ENCODE results near the gene SLC51A. TPM values are rescaled to one million over a fixed set of nuclear protein-coding genes. Genes with fewer than 3 reads are reported as not detected.

SLC51A gene
- not detected in 2 replicates for total RNA-seq

GRCh38 chr3:196216089-196216564, at the start of gene SLC51A:
SLC51A (plus strand) TSS chr3:196216534; CDS start chr3:196216713, 179 bp downstream.

GRCh38 chr3:196210673-196211556, 5.4 kb upstream of the SLC51A start, which contains the start of gene ZDHHC19:
ZDHHC19 (minus strand) TSS chr3:196211400; CDS start chr3:196211315, 85 bp downstream.

Other genes starting within 250 kb of the SLC51A start
- 83.4 and 94.4 TPM in 2 replicates for gene TFRC, start 134.4 kb upstream of the SLC51A start, total RNA-seq
- not detected in 2 replicates for gene ZDHHC19, start 5.1 kb upstream of the SLC51A start, total RNA-seq
- gene PCYT1A, start 71.2 kb downstream of the SLC51A start, total RNA-seq: 40.6 and 64.1 TPM in 2 replicates
- 5.5 and 15.9 TPM in 2 replicates for gene DYNLT2B, start 101.7 kb downstream of the SLC51A start, total RNA-seq
- not detected in 2 replicates for gene TM4SF19, start 121.9 kb downstream of the SLC51A start, total RNA-seq
- 19.7 and 21.7 TPM in 2 replicates for gene UBXN7, start 215.9 kb downstream of the SLC51A start, total RNA-seq

All from cardiac ventricle fibroblast (primary cell).